Activated T-helper 2 cell treated with anti-CD3 and anti-CD28 coated beads, Interferon-gamma antibody, Interleukin-2, Interleukin-4, amounts not matched to agents 10 μg/mL and 5 μg/mL and 100 μg/mL, durations not matched to agents 14 hours and 24 hours and 36 hours (primary cell): ENCODE measurements around the gene MFAP3L. TPM values are rescaled to one million over a fixed set of nuclear protein-coding genes. Genes with fewer than 3 reads are reported as not detected.
"Not testable (repeated sequence)": the region's sequence is repeated elsewhere in the genome, so short reads cannot be mapped to it uniquely, and the experiment has no call there.

ENCODE experiments used
- DNase-seq: peaks from one replicate; pipeline ENCODE4 v3.0.0; 2021; ENCODE audit warnings: low spot score
- H3K27ac Mint-ChIP-seq: one replicate; pipeline ENCODE4 v1.8.0; 2021; ENCODE audit warnings: mixed read lengths
- H3K27me3 Mint-ChIP-seq: one replicate; pipeline ENCODE4 v1.8.0; 2021; ENCODE audit warnings: low read depth, mixed read lengths
- H3K36me3 Mint-ChIP-seq: one replicate; pipeline ENCODE4 v1.8.0; 2021; ENCODE audit warnings: low read depth, mixed read lengths
- H3K4me1 Mint-ChIP-seq: one replicate; pipeline ENCODE4 v1.8.0; 2021; ENCODE audit warnings: low read depth, mixed read lengths
- H3K4me3 Mint-ChIP-seq: one replicate; pipeline ENCODE4 v1.8.0; 2021; ENCODE audit warnings: low read depth, mild to moderate bottlenecking, moderate library complexity, mixed read lengths
- H3K9me3 Mint-ChIP-seq: one replicate; pipeline ENCODE4 v1.8.0; 2021; ENCODE audit warnings: mixed read lengths
- intact Hi-C: fragments of 100-400 bp; cut with micrococcal nuclease; formaldehyde crosslinking; loops from one replicate; pipeline ENCODE4 v1.15.1; 2023
- total RNA-seq: library from RNA; stranded (reverse); gene quantifications from 2 replicates; pipeline ENCODE4 v1.2.3, GENCODE V29; 2022

Gene MFAP3L
- total RNA-seq, 1 donor from 2014 or later: 0.16 TPM

- H3K36me3 Mint-ChIP-seq: no peaks in the 10 kb centered on the region
- H3K4me3 Mint-ChIP-seq: no peak overlapping the region
- DNase-seq: no peak
- H3K27ac Mint-ChIP-seq: no peak overlapping the region
- H3K9me3 Mint-ChIP-seq: no peaks in the 10 kb centered on the region
- intact Hi-C loops: no loop called here
- H3K27me3 Mint-ChIP-seq: no peaks in the 10 kb centered on the region
- no peaks in the 10 kb centered on the region for H3K4me1 Mint-ChIP-seq
These were observed 54.7 kb downstream of the MFAP3L start for GRCh38 chr4:169971456-169972015.

GRCh38 chr4:169968999-169969398, 57.2 kb downstream of the MFAP3L start:
- no peaks in the 10 kb centered on the region for H3K9me3 Mint-ChIP-seq
- no peak overlapping the region for H3K27ac Mint-ChIP-seq
- H3K4me3 Mint-ChIP-seq: no peak overlapping the region
- intact Hi-C loops: no loop called here
- H3K4me1 Mint-ChIP-seq: no peaks in the 10 kb centered on the region
- DNase-seq: no peak
- H3K27me3 Mint-ChIP-seq: no peaks in the 10 kb centered on the region
- no peaks in the 10 kb centered on the region for H3K36me3 Mint-ChIP-seq

DNA sequence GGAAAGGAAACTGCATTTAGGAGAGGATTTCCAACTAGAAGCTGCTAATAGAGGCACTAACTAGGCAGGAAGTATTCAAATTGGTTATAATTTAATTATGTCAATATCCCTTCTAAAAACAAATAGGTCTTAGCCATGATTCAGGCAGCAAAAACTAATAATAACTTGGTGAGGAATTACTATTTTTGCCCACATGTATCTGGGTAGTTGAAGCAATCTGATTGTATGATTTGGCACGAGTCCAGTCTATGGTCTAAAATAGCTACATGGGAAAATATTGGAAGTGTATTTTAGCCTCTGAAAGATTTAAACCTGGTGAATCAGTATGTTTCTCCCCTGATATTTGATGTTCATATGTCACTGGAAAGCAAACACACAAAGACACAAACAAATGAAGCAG, 62.2 kb downstream of the MFAP3L start:
- no peak overlapping the region for H3K27ac Mint-ChIP-seq
- no peaks in the 10 kb centered on the region for H3K9me3 Mint-ChIP-seq
- no peak overlapping the region for H3K4me3 Mint-ChIP-seq
- no peak for DNase-seq
- no peaks in the 10 kb centered on the region for H3K4me1 Mint-ChIP-seq
- H3K36me3 Mint-ChIP-seq: no peaks in the 10 kb centered on the region
- no peaks in the 10 kb centered on the region for H3K27me3 Mint-ChIP-seq
- intact Hi-C loops: no loop called here

DNA sequence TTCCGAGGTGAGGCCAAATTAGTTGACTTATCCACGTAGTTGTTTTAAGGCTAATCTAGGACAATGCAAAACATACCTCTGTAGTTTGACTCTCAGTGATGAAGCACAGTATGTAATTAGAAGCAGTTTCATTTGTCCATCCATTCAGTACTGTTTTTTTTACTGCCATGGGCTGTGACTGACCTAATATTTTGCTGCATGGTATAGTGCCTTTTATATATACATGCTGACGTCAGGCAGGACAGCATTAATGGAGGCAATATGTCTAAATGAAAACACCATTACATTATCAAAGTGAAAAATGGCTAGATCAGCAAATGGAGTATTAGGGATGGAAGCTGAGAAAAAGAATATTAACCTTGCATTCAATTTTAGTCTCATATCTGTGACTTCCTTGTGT, 66.9 kb downstream of the MFAP3L start:
- H3K36me3 Mint-ChIP-seq: no peaks in the 10 kb centered on the region
- no peak overlapping the region for H3K27ac Mint-ChIP-seq
- H3K27me3 Mint-ChIP-seq: no peaks in the 10 kb centered on the region
- DNase-seq: no peak
- H3K4me1 Mint-ChIP-seq: no peaks in the 10 kb centered on the region
- no peaks in the 10 kb centered on the region for H3K9me3 Mint-ChIP-seq
- no peak overlapping the region for H3K4me3 Mint-ChIP-seq
- intact Hi-C loops: no loop called here

DNA sequence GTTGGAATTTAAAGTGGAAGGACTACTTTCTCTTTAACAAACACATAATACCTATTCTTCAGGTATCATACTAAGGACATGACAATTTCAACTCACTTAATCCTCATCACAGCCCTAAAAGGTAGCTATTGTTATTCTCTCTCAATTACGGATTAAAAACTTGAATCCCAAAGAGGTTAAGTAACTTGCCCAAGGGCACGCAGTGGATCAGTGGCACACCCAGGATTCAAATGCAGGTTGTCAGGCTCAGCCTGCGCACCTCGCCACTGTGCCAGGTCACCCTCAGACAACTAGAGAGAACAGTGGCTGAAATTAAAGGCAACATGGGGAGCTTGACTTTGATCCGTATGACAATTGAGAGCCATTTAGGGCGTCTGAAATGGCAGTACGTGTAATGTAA, 67.6 kb downstream of the MFAP3L start:
- H3K4me1 Mint-ChIP-seq: no peaks in the 10 kb centered on the region
- no peaks in the 10 kb centered on the region for H3K36me3 Mint-ChIP-seq
- no peak overlapping the region for H3K27ac Mint-ChIP-seq
- H3K27me3 Mint-ChIP-seq: no peaks in the 10 kb centered on the region
- no peak for DNase-seq
- no peak overlapping the region for H3K4me3 Mint-ChIP-seq
- H3K9me3 Mint-ChIP-seq: no peaks in the 10 kb centered on the region
- intact Hi-C loops: no loop called here

- Mint-ChIP-seq H3K4me3 (no peak overlapping the region), H3K36me3 (no peaks in the 10 kb centered on the region), H3K4me1 (no peaks in the 10 kb centered on the region), H3K27me3 (peaks cover 3% of the 10 kb centered on the region), H3K9me3 (no peaks in the 10 kb centered on the region), H3K27ac (no peak overlapping the region)
- intact Hi-C loops: no loop called here
- DNase-seq: no peak
These were observed 68.4 kb downstream of the MFAP3L start for GRCh38 chr4:169957785-169958184.

DNA sequence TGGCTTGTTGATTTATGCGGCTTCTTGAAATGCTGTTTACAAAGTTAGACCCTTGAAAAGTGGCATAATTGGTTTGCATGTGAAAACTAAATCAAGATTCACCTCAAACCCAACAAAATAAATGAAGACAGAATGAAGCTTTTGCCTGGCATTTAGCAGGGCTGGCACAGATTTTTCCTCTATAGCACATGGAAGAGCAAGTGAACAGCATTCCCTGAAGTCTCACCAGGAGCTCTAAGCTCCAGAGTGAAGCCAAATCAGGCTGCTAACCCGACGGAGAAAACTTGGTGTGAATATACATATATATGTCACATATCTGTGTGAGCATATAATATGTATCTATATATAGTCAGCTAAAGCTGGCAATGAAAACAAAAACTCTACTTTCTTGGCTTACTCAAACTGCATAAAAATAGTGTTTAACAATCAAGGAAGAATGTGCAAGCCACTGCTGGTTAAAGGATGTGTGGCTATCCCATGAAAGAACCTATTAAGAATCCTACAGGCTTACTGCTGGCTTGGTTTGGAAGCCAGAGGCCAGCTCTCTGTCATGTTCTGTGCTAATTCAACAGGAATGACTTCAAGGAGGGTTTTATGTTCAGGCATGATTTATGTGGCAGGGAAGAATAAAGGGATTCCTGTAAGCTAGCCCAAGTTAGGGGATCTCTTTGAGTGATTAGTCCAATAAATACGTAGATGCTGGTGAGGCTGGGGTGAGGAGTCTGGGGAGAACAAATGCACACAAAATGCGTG, 69.9 kb downstream of the MFAP3L start:
- Mint-ChIP-seq H3K27ac (no peak overlapping the region), H3K27me3 (peaks cover 3% of the 10 kb centered on the region), H3K4me3 (no peak overlapping the region), H3K9me3 (no peaks in the 10 kb centered on the region), H3K36me3 (no peaks in the 10 kb centered on the region), H3K4me1 (no peaks in the 10 kb centered on the region)
- no peak for DNase-seq
- intact Hi-C loops: no loop called here

DNA sequence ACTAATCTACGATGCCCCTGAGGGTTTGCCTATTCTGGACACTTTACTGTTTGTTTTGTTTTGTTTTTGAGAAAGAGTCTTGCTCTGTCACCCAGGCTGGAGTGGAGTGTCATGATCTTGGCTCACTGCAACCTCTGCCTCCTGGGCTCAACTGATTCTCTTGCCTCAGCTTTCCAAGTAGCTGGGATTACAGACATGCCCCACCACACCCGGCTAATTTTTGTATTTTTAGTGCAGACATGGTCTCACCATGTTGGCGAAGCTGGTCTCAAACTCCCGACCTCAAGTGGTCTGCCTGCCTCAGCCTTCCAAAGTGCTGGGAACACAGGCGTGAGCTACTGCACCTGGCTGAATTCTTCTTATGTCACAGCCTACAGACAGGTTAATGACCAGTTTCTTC, 70.7 kb downstream of the MFAP3L start:
- Mint-ChIP-seq H3K27ac (no peak overlapping the region), H3K4me3 (no peak overlapping the region), H3K9me3 (no peaks in the 10 kb centered on the region), H3K27me3 (peaks cover 3% of the 10 kb centered on the region), H3K36me3 (no peaks in the 10 kb centered on the region), H3K4me1 (no peaks in the 10 kb centered on the region)
- intact Hi-C loops: no loop called here
- DNase-seq: no peak

DNA sequence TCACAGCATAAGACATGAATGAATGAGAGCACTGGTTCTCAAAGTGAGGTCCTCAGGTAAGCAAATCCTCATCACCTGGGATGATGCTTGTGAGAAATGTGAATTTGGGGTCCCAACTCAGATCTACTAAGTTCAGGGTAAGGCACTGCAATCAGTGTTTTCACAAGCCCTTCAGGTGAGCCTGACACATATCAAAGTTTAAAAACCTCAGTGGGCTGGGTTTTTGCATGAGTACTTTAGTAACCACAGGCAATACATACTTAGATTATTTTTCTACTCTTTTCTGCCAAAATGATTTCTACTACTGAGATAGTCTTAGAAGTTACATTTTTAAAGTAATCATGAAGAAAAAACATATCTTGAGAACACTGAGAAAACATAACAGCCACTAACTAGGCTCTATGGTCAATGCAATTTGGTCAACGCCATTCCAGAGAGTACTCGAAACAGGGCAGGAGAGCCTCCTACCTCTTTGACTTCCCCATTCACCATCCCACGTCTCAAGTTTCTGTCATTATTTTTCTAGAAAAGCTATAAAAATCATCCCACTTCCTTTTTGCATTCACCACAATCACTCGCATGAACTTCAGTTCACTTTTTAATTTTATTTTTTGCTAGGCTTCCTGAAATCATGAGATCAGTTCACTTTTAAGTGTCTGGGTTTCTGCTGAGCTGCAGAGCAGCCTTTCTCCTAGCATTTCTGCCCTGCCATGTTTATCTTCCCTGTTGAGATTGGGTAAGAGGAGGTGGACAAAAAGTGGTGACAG, 73.8 kb downstream of the MFAP3L start:
- Mint-ChIP-seq H3K4me1 (no peaks in the 10 kb centered on the region), H3K27ac (no peak overlapping the region)

DNA sequence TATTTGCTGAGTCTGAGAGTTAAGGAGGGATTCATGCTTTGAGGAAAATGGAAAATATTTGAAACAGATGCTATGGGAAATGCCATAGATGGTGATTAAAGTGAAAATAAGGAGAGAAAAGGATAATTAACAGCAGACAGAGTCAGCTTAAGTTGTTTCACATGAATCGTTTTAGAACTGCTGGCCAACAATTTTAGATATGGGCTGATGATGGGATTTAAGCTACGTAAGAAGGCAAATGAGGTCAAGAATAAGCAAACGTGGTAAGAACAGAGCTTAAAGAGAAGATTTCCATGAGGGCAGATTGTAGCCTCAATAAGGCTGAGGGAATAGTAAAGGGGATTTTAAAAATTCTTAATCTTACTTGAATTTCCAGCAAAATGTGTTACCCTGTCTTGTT, 77.9 kb downstream of the MFAP3L start:
- intact Hi-C loops: no loop called here
- no peak overlapping the region for H3K4me3 Mint-ChIP-seq
- H3K36me3 Mint-ChIP-seq: no peaks in the 10 kb centered on the region
- peaks cover 3% of the 10 kb centered on the region for H3K27me3 Mint-ChIP-seq
- no peaks in the 10 kb centered on the region for H3K9me3 Mint-ChIP-seq
- H3K4me1 Mint-ChIP-seq: no peaks in the 10 kb centered on the region
- DNase-seq: no peak
- no peak overlapping the region for H3K27ac Mint-ChIP-seq

More for the DNA sequence above, 73.8 kb downstream of the MFAP3L start:
- Mint-ChIP-seq H3K27me3 (peaks cover 3% of the 10 kb centered on the region), H3K36me3 (no peaks in the 10 kb centered on the region), H3K4me3 (no peak overlapping the region), H3K9me3 (no peaks in the 10 kb centered on the region)
- intact Hi-C loops: no loop called here
- DNase-seq: no peak

DNA sequence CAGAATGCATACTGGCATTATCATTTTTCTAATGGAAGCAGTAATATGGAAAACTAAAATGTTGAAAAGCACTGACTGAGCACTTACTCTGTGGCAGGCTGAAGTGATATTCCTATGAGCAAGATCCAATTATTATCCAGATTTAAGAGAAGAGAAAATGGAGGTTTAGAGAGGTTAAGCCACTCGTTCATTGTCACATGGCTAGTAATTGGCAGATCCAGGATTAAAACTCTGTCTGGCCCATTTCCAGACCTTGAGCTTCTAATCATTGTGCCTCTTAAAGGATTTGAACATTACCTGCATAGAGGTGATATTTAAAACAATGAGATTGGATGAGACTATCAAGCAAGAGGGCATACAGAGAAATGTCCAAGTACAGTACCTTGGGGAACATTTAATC, 80.6 kb downstream of the MFAP3L start:
- no peak for DNase-seq
- Mint-ChIP-seq H3K9me3 (no peaks in the 10 kb centered on the region), H3K4me1 (no peaks in the 10 kb centered on the region), H3K27ac (no peak overlapping the region), H3K27me3 (no peaks in the 10 kb centered on the region), H3K4me3 (no peak overlapping the region), H3K36me3 (no peaks in the 10 kb centered on the region)
- intact Hi-C loops: no loop called here

DNA sequence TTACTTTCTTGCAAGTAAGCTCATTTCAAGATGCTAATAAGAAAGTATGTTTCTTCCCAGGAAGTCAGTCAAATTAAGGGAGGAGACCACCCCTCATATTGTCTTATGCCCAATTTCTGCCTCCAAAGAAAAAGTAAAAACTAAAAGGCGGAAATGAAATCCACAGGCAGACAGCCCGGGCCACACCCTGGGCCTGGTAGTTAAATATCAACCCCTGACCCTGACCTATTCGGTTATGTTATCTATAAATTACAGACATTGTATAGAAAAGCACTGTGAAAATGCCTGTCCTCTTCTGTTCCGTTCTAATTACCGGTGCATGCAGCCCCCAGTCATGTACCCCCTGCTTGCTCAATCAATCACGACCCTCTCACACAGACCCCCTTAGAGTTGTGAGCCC, 82.6 kb downstream of the MFAP3L start:
- intact Hi-C loops, H3K27me3 Mint-ChIP-seq, DNase-seq, H3K27ac Mint-ChIP-seq, H3K9me3 Mint-ChIP-seq, H3K36me3 Mint-ChIP-seq, H3K4me1 Mint-ChIP-seq, H3K4me3 Mint-ChIP-seq: not testable (repeated sequence)

DNA sequence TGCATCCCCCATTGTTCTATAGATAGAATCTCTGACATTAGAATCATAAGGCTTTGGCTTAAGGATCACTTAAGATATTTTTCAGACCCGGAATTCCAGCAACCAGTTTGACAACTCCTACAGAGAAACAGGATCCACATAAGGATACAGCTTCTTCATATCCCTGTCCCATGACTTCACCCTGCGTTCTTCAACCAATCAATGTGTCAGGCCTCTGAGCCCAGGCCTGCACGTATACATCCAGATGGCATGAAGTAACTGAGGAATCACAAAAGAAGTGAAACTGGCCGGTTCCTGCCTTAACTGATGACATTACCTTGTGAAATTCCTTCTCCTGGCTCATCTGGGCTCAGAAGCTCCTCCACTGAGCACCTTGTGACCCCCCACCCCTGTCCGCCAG, 85.1 kb downstream of the MFAP3L start:
- no peaks in the 10 kb centered on the region for H3K9me3 Mint-ChIP-seq
- H3K4me1 Mint-ChIP-seq: no peaks in the 10 kb centered on the region
- DNase-seq: no peak
- no peak overlapping the region for H3K4me3 Mint-ChIP-seq
- intact Hi-C loops: no loop called here
- no peaks in the 10 kb centered on the region for H3K27me3 Mint-ChIP-seq
- H3K36me3 Mint-ChIP-seq: no peaks in the 10 kb centered on the region
- no peak overlapping the region for H3K27ac Mint-ChIP-seq
